Fibroblast of mammary gland (primary cell): Measurements from ENCODE around the gene ZNF212.

Experiments used
- DNase-seq: peaks from one replicate; pipeline ENCODE4 v3.0.0-alpha.2; 2010; ENCODE audit warnings: low read depth
- H3K4me3 ChIP-seq: 2 replicates; pipeline ENCODE4 v1.5.1; 2011; ENCODE audit warnings: low read depth, mild to moderate bottlenecking, low read length, moderate library complexity; ENCODE audit not compliant: control insufficient read depth
- CTCF ChIP-seq: conservative IDR thresholded peaks from 2 replicates; pipeline ENCODE4 v1.5.1; 2011; ENCODE audit warnings: low read depth, low read length, inconsistent platforms; ENCODE audit not compliant: control insufficient read depth, insufficient read depth

The ZNF212 gene

GRCh38 chr7:149291036-149291780 is 51.8 kb downstream of the ZNF212 start:
- DNase-seq, result no peak
- no peak overlapping the region for H3K4me3 ChIP-seq
- TF ChIP-seq CTCF, result no peak

GRCh38 chr7:149291781-149292461 is 52.5 kb downstream of the ZNF212 start:
- H3K4me3 ChIP-seq, result no peak overlapping the region
- no peak for TF ChIP-seq CTCF
- DNase-seq, result no peak

GRCh38 chr7:149292462-149292823 is 53.0 kb downstream of the ZNF212 start:
- TF ChIP-seq CTCF, result no peak
- DNase-seq, result no peak
- H3K4me3 ChIP-seq, result no peak overlapping the region

- no peak overlapping the region for H3K4me3 ChIP-seq
- DNase-seq, result no peak
- no peak for TF ChIP-seq CTCF
These were observed 53.9 kb downstream of the ZNF212 start for GRCh38 chr7:149293338-149293737.

GRCh38 chr7:149293946-149294633 is 54.6 kb downstream of the ZNF212 start:
- no peak overlapping the region for H3K4me3 ChIP-seq
- no peak for DNase-seq
- no peak for TF ChIP-seq CTCF

- no peak overlapping the region for H3K4me3 ChIP-seq
- TF ChIP-seq CTCF, result no peak
- no peak for DNase-seq
These were observed 55.4 kb downstream of the ZNF212 start for GRCh38 chr7:149294634-149295480.
